A549 treated with dexamethasone at 1 μM for 4 hours (cell line): Measurements from ENCODE around the gene PIANP. TPM values are rescaled to one million over a fixed set of nuclear protein-coding genes. Genes with fewer than 3 reads are reported as not detected.

ENCODE experiments used
- total RNA-seq: library from RNA; stranded (reverse); fragments of 200-300 nt; extraction: Qiagen RNA extraction; gene quantifications from 5 replicates; pipeline ENCODE4 v1.2.3, GENCODE V29; 2022

PIANP gene, protein sequence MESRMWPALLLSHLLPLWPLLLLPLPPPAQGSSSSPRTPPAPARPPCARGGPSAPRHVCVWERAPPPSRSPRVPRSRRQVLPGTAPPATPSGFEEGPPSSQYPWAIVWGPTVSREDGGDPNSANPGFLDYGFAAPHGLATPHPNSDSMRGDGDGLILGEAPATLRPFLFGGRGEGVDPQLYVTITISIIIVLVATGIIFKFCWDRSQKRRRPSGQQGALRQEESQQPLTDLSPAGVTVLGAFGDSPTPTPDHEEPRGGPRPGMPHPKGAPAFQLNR
- 0.56 to 1.0 TPM (median 0.96 TPM) in 5 replicates for total RNA-seq

DNA sequence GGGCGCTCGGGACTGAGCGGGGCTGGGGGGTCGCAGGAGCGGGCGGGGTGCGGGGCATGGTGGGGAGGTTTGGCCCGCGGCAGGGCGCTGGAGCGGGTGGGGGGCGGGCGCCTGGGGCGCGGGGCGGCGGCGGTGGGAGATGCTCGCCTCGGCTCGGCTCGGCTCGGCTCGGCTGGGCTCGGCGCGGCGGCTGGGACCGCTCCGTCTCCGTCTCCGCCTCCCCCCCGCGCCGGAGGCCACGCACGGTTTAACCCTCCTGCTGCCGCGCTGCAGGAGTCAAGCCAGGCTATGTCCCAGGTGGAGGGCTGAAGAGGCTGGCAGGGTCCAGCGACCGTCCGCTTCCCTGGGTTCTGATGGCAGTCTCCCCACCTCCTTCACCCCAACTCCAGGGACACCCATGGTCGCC is at the start of gene PIANP:
PIANP (minus strand) TSS at position 170 of the 406 bp plus-strand sequence. CDS start 2,754 bp downstream, outside the sequence.

DNA sequence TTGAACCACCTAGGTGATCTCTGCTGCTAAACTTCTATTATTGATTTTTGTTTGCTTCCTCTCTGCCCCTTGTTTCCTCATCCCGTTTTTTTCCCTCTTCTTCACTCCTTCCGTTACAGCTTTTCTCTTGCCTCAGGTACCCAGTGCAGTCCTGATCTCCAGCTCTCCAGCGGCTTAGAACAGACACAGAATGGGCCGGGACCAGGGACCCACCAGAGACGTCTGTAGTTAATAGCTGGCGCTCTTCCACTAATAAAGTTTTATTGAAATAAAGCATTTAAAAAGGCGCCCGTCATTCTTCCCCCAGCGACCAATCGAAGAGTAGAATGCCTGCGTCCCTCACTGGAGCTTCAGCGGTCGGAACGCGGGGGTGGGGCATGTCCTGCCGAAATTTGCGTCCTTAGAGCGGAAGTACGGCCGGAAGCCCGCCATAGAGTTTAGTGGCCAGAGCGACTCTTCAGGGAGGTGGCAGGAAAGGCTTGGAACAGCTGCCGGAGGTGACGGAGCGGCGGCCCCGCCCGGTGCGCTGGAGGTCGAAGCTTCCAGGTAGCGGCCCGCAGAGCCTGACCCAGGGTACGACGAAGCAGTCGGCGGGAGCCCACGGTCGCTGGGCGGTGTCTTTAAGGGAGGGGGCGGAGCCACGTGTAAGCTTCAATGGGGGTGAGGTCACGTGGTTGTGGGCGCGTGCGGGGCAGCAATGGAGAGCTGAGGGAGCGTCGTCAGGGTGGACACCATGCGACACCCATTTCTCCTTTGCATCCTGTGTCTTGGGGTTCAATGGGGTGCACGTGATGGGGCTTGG is 23.2 kb upstream of the PIANP start, which contains the start of gene COPS7A:
COPS7A (plus strand) TSS at position 440 of the 802 bp plus-strand sequence. CDS start 611 bp downstream, outside the sequence.

DNA sequence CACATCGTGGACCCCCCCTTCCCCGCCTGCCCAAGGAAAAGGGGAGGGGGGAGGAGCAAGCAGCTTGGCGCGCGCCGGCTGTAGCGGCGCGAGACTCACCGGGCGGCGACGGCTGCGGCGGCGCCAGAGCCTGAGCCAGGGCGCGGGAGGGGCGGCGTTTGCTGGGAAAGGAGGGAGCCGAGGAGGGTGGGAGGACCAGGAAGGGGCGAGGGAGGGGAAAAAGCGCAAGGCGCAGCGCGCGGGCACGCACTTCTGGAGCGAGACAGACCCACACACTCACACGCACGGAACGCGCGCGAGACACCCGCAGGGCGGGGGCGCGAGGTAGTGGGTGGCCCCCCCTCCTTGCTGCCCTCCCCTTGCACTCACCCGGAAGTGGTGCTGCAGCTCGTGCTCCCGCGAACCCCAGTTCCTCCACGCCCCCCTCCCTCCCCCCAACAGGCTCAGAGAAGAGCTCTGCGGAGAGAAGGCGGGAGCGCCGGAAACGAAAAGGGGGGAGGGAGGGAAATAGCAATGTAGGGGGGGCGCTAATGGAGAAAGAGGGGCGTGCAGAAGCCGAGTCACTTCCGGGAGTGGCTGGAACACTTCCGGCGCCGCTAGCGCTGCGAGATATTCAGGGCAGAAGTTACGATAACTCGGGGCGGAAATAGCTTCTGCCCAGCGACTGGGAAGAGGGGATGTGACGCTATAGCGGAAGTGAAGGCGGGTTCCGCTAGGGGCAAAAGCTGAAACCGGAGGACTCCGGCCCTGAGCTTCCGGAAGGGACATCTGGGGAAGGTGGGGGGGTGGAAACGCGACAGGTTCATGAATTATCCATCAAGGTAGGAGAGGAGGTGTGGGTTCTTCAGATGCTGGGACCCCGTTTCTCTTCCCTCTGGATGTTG is 11.4 kb downstream of the PIANP start, which contains the start of gene ZNF384:
ZNF384 (minus strand) TSS at position 377 of the 884 bp plus-strand sequence. CDS start 9,855 bp downstream, outside the sequence.

DNA sequence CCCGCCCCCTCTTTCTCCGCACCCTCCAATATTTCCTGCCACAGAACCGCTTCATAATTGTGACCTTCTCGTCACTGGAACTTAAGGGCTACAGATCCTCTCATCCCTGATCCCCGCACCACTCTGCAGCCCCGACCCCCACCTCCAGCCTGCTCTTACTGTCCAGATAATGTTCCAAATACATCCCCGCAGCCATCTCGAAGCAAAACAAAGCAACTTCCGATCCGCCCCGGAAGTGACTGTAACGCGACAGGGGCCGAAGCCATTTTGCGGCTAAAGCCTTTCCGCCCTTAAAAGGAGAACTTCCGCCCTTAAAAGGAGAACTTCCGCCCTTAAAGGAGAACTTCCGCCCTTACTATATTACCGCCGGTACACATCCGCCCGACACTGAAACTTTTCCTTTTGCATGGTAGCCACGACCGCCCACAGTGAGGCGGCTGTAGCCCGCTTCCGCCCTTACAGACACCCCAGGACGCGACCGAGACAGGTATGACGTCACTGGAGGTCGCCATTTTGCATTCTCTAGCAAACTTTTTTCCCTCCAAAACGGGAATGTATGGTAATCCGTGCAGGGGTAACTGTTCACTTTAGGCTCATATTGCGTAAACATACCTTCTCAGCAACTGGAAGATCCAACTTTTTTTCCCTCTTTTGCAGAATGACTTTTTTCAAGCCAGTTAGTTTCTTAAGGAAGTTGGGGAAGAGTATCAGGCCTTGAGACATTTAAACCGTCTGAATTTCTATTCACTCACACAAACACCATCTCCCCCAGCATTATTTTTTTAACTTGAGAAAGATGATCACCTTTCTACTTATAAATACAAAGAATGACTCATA is 37.5 kb downstream of the PIANP start, which contains the start of gene ING4:
ING4 (minus strand) TSS at position 214 of the 837 bp plus-strand sequence; CDS start at position 196, 18 bp downstream.

DNA sequence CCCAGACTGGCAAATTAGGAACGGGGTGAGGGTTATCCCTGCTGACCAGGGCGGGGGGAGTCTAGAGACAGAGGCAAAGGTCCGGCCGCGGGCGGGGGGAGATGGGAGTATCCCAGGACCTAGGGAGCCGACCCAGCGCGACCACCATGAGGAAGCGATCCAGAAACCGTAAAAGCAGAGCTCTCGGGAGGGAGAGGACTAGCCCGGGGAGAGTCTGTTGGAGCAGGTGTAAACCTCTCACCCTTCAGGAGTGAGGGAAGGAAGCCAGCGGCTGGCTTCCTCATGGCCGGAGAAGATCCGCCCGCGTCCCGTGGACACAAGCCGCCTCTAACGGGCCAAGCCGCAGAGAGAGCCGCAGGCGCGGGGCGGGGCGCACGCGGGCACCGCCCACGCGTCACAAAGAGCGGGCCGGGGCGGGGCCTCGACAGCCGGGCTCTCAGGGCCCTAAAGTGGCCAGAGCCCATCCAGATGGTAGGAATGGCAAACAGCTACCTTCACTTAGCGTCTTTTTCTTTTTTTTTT is 53.5 kb downstream of the PIANP start, which contains the start of gene ACRBP:
ACRBP (minus strand) TSS at position 350 of the 522 bp plus-strand sequence; CDS start at position 284, 66 bp downstream.

Other genes starting within 250 kb of the PIANP start
- gene TAPBPL, start 248.8 kb downstream of the PIANP start, total RNA-seq: 3.1 to 3.6 TPM (median 3.5 TPM) in 5 replicates
- gene VAMP1, start 230.1 kb downstream of the PIANP start, total RNA-seq: 8.7 to 13.1 TPM (median 12.6 TPM) in 5 replicates
- gene MRPL51, start 207.6 kb downstream of the PIANP start, total RNA-seq: 277 to 325 TPM (median 291 TPM) in 5 replicates
- 44.6 to 67.9 TPM (median 62.9 TPM) in 5 replicates for gene NCAPD2, start 206.7 kb downstream of the PIANP start, total RNA-seq
- gene GAPDH, start 166.3 kb downstream of the PIANP start, total RNA-seq: 6,774 to 8,699 TPM (median 8,412 TPM) in 5 replicates
- 1.3 to 2.0 TPM (median 1.5 TPM) in 5 replicates for gene IFFO1, start 144.8 kb downstream of the PIANP start, total RNA-seq
- gene NOP2, start 132.5 kb downstream of the PIANP start, total RNA-seq: 84.8 to 101 TPM (median 93.6 TPM) in 5 replicates
- gene CHD4, start 93.4 kb downstream of the PIANP start, total RNA-seq: 61.0 to 71.4 TPM (median 66.7 TPM) in 5 replicates
- gene LPAR5, start 64.9 kb downstream of the PIANP start, total RNA-seq: 0.51 to 0.87 TPM (median 0.71 TPM) in 5 replicates
- 0.13 to 0.23 TPM (median 0.19 TPM) in 5 replicates for gene ACRBP, start 53.4 kb downstream of the PIANP start, total RNA-seq
- 11.8 to 15.1 TPM (median 12.9 TPM) in 5 replicates for gene ING4, start 37.7 kb downstream of the PIANP start, total RNA-seq
- gene ZNF384, start 11.4 kb downstream of the PIANP start, total RNA-seq: 49.3 to 61.4 TPM (median 58.0 TPM) in 5 replicates
- 46.5 to 53.0 TPM (median 52.7 TPM) in 5 replicates for gene COPS7A, start 23.2 kb upstream of the PIANP start, total RNA-seq
- 252 to 307 TPM (median 297 TPM) in 5 replicates for gene MLF2, start 52.3 kb upstream of the PIANP start, total RNA-seq
- 661 to 1,016 TPM (median 1,000 TPM) in 5 replicates for gene PTMS, start 65.5 kb upstream of the PIANP start, total RNA-seq
- 0.56 to 1.7 TPM (median 1.3 TPM) in 5 replicates for gene LAG3, start 71.7 kb upstream of the PIANP start, total RNA-seq
- gene CD4, start 88.7 kb upstream of the PIANP start, total RNA-seq: not detected in 5 replicates
- gene GPR162, start 121.0 kb upstream of the PIANP start, total RNA-seq: 0.29 to 0.64 TPM (median 0.41 TPM) in 5 replicates
- 19.9 to 28.7 TPM (median 24.8 TPM) in 5 replicates for gene P3H3, start 127.6 kb upstream of the PIANP start, total RNA-seq
- 0.59 to 2.3 TPM (median 1.5 TPM) in 5 replicates for gene GNB3, start 140.1 kb upstream of the PIANP start, total RNA-seq
- gene CDCA3, start 150.5 kb upstream of the PIANP start, total RNA-seq: 66.7 to 77.6 TPM (median 68.2 TPM) in 5 replicates
- gene USP5, start 151.3 kb upstream of the PIANP start, total RNA-seq: 75.1 to 101 TPM (median 89.8 TPM) in 5 replicates
- 1,541 to 1,693 TPM (median 1,645 TPM) in 5 replicates for gene TPI1, start 166.7 kb upstream of the PIANP start, total RNA-seq
- gene SPSB2, start 172.5 kb upstream of the PIANP start, total RNA-seq: 26.1 to 33.1 TPM (median 31.8 TPM) in 5 replicates
- gene LRRC23, start 204.0 kb upstream of the PIANP start, total RNA-seq: 16.4 to 19.6 TPM (median 17.6 TPM) in 5 replicates
- 28.2 to 31.8 TPM (median 30.8 TPM) in 5 replicates for gene ENO2, start 213.8 kb upstream of the PIANP start, total RNA-seq
- gene ATN1, start 227.1 kb upstream of the PIANP start, total RNA-seq: 38.8 to 85.5 TPM (median 83.0 TPM) in 5 replicates
- not detected in 5 replicates for gene RNU7-1, start 243.0 kb upstream of the PIANP start, total RNA-seq
- 252 to 292 TPM (median 272 TPM) in 5 replicates for gene C12orf57, start 243.2 kb upstream of the PIANP start, total RNA-seq